ENCODE measurements around the gene ZNF532. TPM values are rescaled to one million over a fixed set of nuclear protein-coding genes. Genes with fewer than 3 reads are reported as not detected.

The ZNF532 gene
- total and polyA plus RNA-seq, 12 donors = 11.6 to 34.8 (median 22.6) TPM

DNA sequence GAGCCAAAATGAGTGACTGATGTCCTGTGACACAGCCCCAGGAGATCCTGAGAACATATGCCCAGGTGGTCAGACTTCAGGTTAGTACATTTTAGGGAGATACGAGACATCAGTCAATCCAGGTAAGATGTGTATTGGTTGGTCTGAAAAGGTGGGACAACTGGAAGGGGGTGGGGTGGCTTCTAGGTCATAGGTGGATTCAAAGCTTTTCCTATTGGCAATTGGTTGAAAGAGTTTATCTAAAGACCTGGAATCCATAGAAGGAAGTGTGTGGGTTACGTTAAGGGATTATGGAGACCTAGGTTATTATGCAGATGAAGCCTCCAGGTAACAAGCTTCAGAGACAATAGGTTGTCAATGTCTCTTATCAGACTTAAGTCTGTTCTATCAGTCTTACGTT lies 136.5 kb downstream of the ZNF532 start:
- Histone ChIP-seq H3K4me1 (replicated peaks in 1 of 2) (peaks cover 0 to 10% of the 10 kb centered on the region in 2 donors), H3K27ac (no peak overlapping the region), H3K27me3 (no peaks in the 10 kb centered on the region), H3K36me3 (replicated peaks in 1 of 2) (no peaks in the 10 kb centered on the region), H3K4me3 (no peak overlapping the region), H3K9me3 (replicated peaks in 1 of 3) (no peaks in the 10 kb centered on the region)
- TF ChIP-seq, protein P1, sequence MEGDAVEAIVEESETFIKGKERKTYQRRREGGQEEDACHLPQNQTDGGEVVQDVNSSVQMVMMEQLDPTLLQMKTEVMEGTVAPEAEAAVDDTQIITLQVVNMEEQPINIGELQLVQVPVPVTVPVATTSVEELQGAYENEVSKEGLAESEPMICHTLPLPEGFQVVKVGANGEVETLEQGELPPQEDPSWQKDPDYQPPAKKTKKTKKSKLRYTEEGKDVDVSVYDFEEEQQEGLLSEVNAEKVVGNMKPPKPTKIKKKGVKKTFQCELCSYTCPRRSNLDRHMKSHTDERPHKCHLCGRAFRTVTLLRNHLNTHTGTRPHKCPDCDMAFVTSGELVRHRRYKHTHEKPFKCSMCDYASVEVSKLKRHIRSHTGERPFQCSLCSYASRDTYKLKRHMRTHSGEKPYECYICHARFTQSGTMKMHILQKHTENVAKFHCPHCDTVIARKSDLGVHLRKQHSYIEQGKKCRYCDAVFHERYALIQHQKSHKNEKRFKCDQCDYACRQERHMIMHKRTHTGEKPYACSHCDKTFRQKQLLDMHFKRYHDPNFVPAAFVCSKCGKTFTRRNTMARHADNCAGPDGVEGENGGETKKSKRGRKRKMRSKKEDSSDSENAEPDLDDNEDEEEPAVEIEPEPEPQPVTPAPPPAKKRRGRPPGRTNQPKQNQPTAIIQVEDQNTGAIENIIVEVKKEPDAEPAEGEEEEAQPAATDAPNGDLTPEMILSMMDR (IDR thresholded peaks at IDR 0.05) = no peak
- TF ChIP-seq POLR2A (IDR thresholded peaks at IDR 0.05) = no peak
- DNase-seq = no peak
- intact Hi-C loops (cut with DNase I) = no loop called here
- WGBS, 4 donors = 90 to 96% (median 96%) methylated on average over 3 of the region's 3 CpGs

DNA sequence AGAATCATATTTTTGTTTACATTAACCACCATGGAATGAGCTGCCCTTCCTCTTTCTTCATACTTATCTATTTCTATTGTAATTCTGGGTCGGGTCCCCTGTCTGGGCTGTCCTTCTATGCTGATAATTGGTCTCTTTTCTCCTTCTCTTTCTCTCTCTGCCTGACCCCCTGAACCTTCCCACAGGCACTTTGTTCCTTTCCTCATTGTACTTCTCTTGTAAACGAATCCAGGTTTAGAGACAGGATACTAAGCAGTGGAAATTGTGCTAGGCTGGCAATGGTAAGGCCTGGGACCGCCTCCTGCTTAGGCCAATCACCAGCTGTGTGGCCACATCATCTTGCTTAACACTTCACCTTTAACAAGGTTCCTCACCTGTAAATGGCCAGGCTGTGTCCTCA lies 137.0 kb downstream of the ZNF532 start:
- no peak for TF ChIP-seq POLR2A (IDR thresholded peaks at IDR 0.05)
- TF ChIP-seq, protein P1 (IDR thresholded peaks at IDR 0.05) = no peak
- 67 to 80% (median 74%) methylated on average over 3 of the region's 3 CpGs for WGBS, 4 donors
- intact Hi-C loops (cut with DNase I) = no loop called here

DNA sequence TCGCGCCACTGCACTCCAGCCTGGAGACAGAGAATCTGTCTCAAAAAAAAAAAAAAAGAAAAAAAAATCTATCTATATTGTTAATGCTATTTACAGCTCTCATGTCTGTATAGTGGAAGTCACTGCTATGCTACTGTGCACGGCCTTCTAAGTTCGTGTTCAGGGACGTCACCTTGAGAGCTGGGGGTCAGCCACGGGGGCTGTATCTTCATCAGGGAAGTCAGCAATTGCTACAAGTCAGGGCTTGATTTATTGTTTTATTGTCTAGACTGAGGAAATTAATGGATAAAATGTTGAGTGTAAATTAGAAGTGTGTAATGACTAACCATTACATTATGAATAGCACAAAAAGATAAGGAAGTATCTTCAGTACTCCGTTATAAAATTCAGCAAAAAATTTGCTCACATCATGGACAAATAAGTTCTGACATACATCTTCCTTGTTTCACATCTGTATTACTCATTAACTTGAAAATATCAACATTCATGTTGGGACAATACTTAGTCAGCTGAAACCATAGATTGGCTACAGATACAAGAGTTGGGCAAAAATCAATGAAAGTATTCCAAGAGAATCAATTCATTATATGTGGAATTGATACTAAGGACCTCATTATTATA lies 138.4 kb downstream of the ZNF532 start:
- H3K27me3 ChIP-seq = no peaks in the 10 kb centered on the region
- no peaks in the 10 kb centered on the region for H3K36me3 ChIP-seq (replicated peaks in 1 of 2)
- no peak overlapping the region for H3K4me3 ChIP-seq
- peaks cover 0 to 8% of the 10 kb centered on the region in 2 donors for H3K4me1 ChIP-seq (replicated peaks in 1 of 2)
- intact Hi-C loops (cut with DNase I) = no loop called here
- TF ChIP-seq POLR2A (IDR thresholded peaks at IDR 0.05) = no peak
- TF ChIP-seq, protein P1 (IDR thresholded peaks at IDR 0.05) = no peak
- DNase-seq = no peak
- WGBS, 4 donors = 48 to 55% (median 52%) methylated on average over 7 of the region's 7 CpGs
- H3K9me3 ChIP-seq (replicated peaks in 1 of 3) = no peaks in the 10 kb centered on the region
- no peak overlapping the region for H3K27ac ChIP-seq

More for the DNA sequence above, 137.0 kb downstream of the ZNF532 start:
- no peak overlapping the region for H3K27ac ChIP-seq
- no peak for DNase-seq
- peaks cover 0 to 8% of the 10 kb centered on the region in 2 donors for H3K4me1 ChIP-seq (replicated peaks in 1 of 2)
- H3K27me3 ChIP-seq = no peaks in the 10 kb centered on the region
- H3K36me3 ChIP-seq (replicated peaks in 1 of 2) = no peaks in the 10 kb centered on the region
- no peak overlapping the region for H3K4me3 ChIP-seq
- H3K9me3 ChIP-seq (replicated peaks in 1 of 3) = no peaks in the 10 kb centered on the region

DNA sequence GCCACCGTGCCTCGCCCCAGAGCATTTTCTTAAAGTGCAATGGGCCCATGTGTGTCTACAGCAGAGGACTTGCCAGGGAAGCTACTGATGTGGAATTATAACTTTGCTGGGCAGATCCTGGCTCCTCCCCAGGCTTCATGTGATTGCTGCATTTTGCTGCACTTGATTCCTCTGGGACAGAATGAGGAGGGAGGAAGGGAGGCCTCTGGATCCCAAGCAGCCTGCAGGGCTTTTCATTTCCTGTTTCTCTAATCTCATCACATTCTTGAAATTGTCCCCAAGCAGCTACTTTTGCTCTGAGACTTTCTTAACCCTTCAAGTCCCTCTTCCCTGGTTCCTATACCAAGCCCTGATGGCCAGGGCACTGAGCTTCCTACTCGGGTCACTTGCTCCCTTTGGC lies 140.6 kb downstream of the ZNF532 start:
- Histone ChIP-seq H3K27ac (peak overlapping the region in 2 of 5 donors; percentile 54 to 78), H3K4me3 (no peak overlapping the region), H3K9me3 (replicated peaks in 1 of 3) (no peaks in the 10 kb centered on the region), H3K36me3 (replicated peaks in 1 of 2) (no peaks in the 10 kb centered on the region), H3K27me3 (no peaks in the 10 kb centered on the region), H3K4me1 (replicated peaks in 1 of 2) (peaks cover 0 to 8% of the 10 kb centered on the region in 2 donors)
- DNase-seq = peak in 6 of 7 donors; percentile 26 to 76 (median 37)
- TF ChIP-seq POLR2A (IDR thresholded peaks at IDR 0.05) = no peak
- TF ChIP-seq, protein P1 (IDR thresholded peaks at IDR 0.05) = no peak
- 53 to 71% (median 62%) methylated on average over 1 to 3 of the region's 3 CpGs for WGBS, 4 donors
- intact Hi-C loops (cut with DNase I) = no loop called here
